GM19455 (cell line): ENCODE measurements around the gene MMP12.
"Not testable (repeated sequence)": the region's sequence is repeated elsewhere in the genome, so short reads cannot be mapped to it uniquely, and the experiment has no call there.

Experiments
- ATAC-seq: cut with Tn5 transposase; IDR thresholded peaks from one replicate; pipeline ENCODE4 v1.9.1; 2021; ENCODE audit not compliant: unreplicated experiment

Gene MMP12

DNA sequence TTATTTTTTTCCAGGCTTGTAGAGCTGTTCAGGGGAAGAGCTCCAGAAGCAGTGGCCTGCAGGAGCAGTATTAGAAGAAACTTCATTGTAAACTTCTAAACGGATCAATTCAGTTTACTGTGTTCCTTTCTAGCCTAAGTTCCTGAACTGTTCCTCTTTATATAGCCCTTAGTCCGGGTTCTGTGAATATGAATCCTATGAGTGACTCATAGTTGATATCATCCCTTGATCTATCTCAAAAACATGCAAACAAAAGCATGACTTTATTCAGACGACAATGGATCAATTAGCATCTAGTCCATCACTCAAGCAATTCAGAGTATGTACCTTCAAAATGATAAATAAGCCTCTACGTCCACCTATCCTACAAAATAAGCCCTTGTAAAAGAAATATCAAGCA lies at the start of gene MMP12:
MMP12 (minus strand) TSS at position 131 of the 400 bp plus-strand sequence; CDS start at position 86, 45 bp downstream.
- ATAC-seq: no peak

GRCh38 chr11:102921587-102922220 lies 46.9 kb upstream of the MMP12 start:
- ATAC-seq: no peak

GRCh38 chr11:102920118-102920684 lies 45.4 kb upstream of the MMP12 start:
- peak; percentile 51 for ATAC-seq

- no peak for ATAC-seq
Measured at GRCh38 chr11:102915044-102915375, 40.2 kb upstream of the MMP12 start.

- ATAC-seq: no peak
Measured at GRCh38 chr11:102914238-102915043, 39.7 kb upstream of the MMP12 start.

GRCh38 chr11:102912482-102912830 lies 37.7 kb upstream of the MMP12 start:
- no peak for ATAC-seq

GRCh38 chr11:102911758-102912481 lies 37.1 kb upstream of the MMP12 start:
- no peak for ATAC-seq

- not testable (repeated sequence) for ATAC-seq
Measured at GRCh38 chr11:102905848-102906247, 31.1 kb upstream of the MMP12 start.

DNA sequence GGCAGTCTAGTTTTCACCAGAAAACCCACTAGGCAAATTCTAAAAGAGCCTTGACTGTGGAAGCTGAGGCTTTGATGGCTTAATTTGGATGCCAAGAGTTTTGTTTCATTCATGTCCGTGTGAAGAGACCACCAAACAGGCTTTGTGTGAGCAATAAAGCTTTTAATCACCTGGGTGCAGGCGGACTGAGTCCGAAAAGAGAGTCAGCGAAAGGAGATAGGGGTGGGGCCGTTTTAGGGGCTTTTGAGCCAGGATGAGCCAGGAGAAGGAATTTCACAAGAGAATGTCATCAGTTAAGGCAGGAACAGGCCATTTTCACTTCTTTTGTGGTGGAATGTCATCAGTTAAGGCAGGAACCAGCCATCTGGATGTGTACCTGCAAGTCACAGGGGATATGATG lies 29.1 kb upstream of the MMP12 start:
- ATAC-seq: not testable (repeated sequence)

DNA sequence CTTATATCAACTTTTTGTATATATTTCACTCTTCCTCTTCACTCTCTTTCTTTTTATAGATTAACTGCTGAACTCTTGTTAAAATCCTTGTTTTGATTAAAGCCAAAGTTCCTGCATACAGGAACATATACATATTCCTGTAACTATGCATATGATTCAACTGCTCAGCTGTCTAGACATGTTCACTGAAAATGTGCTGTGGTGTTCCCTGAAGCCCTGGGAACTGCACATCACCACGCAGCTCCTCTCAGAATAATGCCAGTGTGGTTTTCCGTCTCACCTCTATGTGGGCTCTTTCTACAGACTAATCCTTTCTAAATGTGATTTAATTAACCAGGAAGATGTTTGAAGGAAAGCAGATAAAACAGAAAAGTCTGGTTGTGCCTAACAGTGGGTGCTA lies 25.6 kb upstream of the MMP12 start:
- ATAC-seq: no peak

- no peak for ATAC-seq
Measured at GRCh38 chr11:102891736-102892135, 17.0 kb upstream of the MMP12 start.

- no peak for ATAC-seq
Measured at GRCh38 chr11:102886999-102887398, 12.2 kb upstream of the MMP12 start.

- ATAC-seq: no peak
Measured at GRCh38 chr11:102883141-102883540, 8.4 kb upstream of the MMP12 start.

DNA sequence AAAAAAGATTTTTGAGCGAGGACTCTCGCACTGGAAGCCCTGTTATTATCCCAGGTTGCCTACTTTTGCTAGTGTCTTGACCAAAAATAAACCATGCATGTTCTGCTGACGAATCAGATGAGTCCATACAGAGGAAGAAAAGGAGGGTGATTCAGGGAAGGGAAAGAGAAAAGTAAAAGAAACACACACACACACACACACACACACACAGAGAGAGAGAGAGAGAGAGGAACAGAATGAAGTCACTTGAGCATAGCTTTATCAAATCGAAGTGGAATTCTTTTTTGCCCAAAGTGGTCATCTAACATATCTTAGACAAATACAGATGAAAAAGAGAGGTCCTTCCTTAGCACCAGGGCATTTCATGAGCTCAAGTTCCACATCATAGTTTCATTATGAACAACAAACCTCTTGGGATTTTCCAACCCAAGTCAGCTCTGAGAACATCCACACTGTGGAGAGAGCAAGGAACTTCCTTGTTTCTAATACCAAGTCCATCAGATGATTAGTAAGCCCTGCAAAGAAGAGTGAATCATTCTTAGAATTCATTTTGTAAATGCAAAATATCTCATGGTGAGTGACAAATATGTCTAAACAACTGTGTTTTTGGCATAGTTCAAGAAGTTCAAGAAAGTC lies 7.7 kb upstream of the MMP12 start:
- no peak for ATAC-seq

DNA sequence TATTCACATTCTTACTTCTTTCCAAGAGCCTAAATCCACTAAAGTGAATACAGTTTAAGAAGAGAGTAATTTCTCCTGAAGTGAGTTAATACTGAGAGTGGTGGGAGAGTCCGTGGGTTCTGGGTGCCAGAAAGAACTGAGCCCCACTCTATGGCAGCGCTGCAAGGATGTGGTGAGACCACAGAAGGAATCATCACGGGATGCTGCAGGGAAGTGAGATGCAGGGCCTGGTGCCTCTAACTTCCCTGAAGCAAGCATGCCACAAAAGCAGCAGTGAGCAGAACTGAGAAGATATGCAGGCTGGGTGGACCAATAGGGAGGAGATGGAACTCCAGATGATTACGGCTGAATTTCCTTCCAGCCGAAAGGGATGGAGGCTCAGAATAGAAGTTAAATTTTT lies 5.0 kb upstream of the MMP12 start:
- no peak for ATAC-seq

- no peak for ATAC-seq
Measured at GRCh38 chr11:102878595-102878994, 3.8 kb upstream of the MMP12 start.

DNA sequence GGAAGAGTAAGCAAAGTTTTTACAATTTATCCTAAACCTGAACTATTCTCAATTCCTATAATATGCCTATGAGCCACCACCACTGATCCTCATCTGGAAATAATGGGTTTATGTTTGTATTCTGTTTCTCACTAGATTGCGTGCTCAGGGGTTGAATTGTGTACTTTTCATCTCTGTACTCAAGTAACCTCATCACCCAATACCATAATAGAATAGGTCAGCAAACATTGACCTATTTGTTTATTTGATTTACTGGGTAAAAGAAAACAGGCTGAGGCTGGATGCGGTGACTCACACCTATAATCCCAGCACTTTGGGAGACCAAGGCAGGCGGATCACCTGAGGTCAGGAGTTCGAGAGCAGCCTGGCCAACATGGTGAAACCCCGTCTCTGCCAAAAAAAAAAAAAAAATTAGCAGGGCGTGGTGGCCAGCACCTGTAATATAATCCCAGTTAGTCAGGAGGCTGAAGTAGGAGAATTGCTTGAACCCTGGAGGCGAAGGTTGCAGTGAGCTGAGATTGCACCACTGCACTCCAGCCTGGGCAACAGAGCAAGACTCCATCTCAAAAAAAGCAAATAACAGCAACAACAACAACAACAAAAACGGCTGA lies 5.3 kb downstream of the MMP12 start:
- not testable (repeated sequence) for ATAC-seq

DNA sequence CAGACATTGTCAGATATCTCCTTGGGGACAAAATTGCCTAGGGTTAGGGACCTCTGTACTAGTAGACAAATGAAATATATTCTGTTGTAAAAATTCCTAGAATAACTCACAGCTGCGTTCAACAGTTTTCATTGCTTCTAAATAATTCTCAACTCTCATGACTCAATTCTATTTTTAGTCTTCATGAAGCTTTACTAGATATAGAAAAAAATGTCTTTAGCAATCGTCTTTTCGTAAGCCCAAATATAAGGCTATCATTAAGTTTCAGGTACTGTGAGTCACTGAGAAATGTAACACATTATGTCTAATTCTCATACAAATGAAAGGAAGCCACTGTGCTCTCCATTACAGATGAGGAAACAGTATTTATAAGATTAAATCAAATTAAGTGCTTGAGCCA lies 6.4 kb downstream of the MMP12 start:
- ATAC-seq: no peak

DNA sequence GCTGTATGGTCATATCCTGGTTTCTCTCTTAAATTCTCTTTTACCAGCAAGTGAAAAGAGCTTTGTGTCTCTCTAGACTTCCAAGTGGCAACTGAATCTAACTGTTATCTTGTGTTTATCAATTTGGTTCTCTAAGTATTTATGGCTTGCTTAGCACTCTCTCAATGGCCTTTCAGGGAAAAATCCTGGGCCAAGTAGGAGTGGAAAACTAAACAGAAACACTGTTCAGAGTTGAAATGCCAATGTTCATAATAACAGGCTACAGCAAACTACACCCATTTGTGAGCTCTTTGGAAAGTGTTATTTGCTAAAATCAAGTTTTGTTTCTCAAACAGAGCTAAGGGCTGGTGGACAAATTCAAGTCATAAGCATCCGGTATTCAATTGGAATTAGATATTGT lies 10.1 kb downstream of the MMP12 start:
- ATAC-seq: no peak

DNA sequence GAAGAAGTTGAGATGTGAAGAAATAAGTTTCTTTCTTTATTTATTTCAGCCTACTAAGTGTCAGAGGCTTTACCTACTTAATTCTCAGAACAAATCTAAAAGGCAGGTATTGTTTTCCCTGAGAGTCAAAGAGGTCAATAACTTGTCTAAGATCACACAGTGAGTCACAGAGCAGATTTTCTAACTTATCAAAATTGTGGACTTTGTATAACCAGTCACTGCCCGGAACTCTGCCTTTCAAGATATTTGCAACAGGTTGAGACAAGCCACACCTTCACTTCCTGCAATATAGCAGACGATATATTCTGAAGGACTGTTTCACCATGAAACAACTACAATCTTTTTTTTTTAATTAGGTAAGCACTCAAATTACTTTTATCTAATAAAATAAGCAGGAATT lies 20.8 kb downstream of the MMP12 start:
- no peak for ATAC-seq

- ATAC-seq: no peak
Measured at GRCh38 chr11:102853055-102853454, 21.7 kb downstream of the MMP12 start.
